A673 (cell line): ENCODE results near the gene THSD4. TPM values are rescaled to one million over a fixed set of nuclear protein-coding genes. Genes with fewer than 3 reads are reported as not detected.

ENCODE experiments used
- BruUV-seq: library from RNA; stranded (reverse); fragments of 400-500 nt; replicated peaks from 2 replicates; lab custom pipeline; 2021; lab: Mats Ljungman, UMichigan
- CTCF ChIA-PET: fragments of 300-600 bp; sonication (Branson Sonifier 250); formaldehyde crosslinking; loops from one replicate; lab custom pipeline; 2022; ENCODE audit warnings: antibody characterized with exemption; lab: Charles Lee
- POLR2A ChIA-PET: fragments of 300-600 bp; sonication (Branson Sonifier 250); formaldehyde crosslinking; loops from one replicate; lab custom pipeline; 2022; ENCODE audit warnings: antibody characterized with exemption; ENCODE audit not compliant: low non-redundant PET; lab: Charles Lee
- DNase-seq: peaks from one replicate; pipeline ENCODE4 v3.0.0-alpha.2; 2015; ENCODE audit warnings: low spot score
- H3K27ac ChIP-seq: fragments of 200-600 bp; sonication (generic); 2 replicates; pipeline ENCODE4 v1.5.1; 2016; ENCODE audit warnings: mixed run types, low read depth, mild to moderate bottlenecking, mixed read lengths, antibody characterized with exemption, low read length; ENCODE audit not compliant: poor library complexity, severe bottlenecking
- H3K27me3 ChIP-seq: fragments of 200-600 bp; sonication (generic); replicated peaks from 2 replicates; pipeline ENCODE4 v1.6.1; 2017; ENCODE audit warnings: mixed run types, low read depth, mild to moderate bottlenecking, mixed read lengths, antibody characterized with exemption, low read length; ENCODE audit not compliant: insufficient read depth, poor library complexity
- H3K36me3 ChIP-seq: fragments of 200-600 bp; sonication (generic); 2 replicates; pipeline ENCODE4 v1.6.1; 2016; ENCODE audit warnings: mixed run types, mild to moderate bottlenecking, mixed read lengths, antibody characterized with exemption, low read length; ENCODE audit not compliant: insufficient read depth, poor library complexity, severe bottlenecking
- H3K4me1 ChIP-seq: fragments of 200-600 bp; sonication (generic); 2 replicates; pipeline ENCODE4 v1.6.1; 2017; ENCODE audit warnings: mixed run types, mild to moderate bottlenecking, mixed read lengths, antibody characterized with exemption, low read length; ENCODE audit not compliant: insufficient read depth, poor library complexity, severe bottlenecking
- H3K4me3 ChIP-seq: fragments of 200-600 bp; sonication (generic); 2 replicates; pipeline ENCODE4 v1.5.1; 2016; ENCODE audit warnings: low read depth, mixed run types, mild to moderate bottlenecking, mixed read lengths, low read length; ENCODE audit not compliant: poor library complexity, severe bottlenecking
- H3K9me3 ChIP-seq: fragments of 200-600 bp; sonication (generic); 2 replicates; pipeline ENCODE4 v1.6.1; 2016; ENCODE audit warnings: mixed run types, low read depth, mild to moderate bottlenecking, mixed read lengths, antibody characterized with exemption, low read length; ENCODE audit not compliant: poor library complexity, severe bottlenecking
- CTCF ChIP-seq: fragments of 300-800, 200-600 bp; sonication (generic); conservative IDR thresholded peaks from 2 replicates; pipeline ENCODE4 v1.5.1; 2017; ENCODE audit warnings: low read depth, mild to moderate bottlenecking, antibody characterized with exemption, low read length, moderate library complexity, mixed read lengths
- EZH2 ChIP-seq: fragments of 200-600 bp; sonication (generic); IDR thresholded peaks from 2 replicates; pipeline ENCODE4 v1.6.1; 2017; ENCODE audit warnings: borderline replicate concordance, low read depth, mild to moderate bottlenecking, mixed read lengths, antibody characterized with exemption, low read length; ENCODE audit not compliant: poor library complexity, severe bottlenecking
- intact Hi-C: fragments of 100-400 bp; cut with micrococcal nuclease; formaldehyde crosslinking; loops from one replicate; pipeline ENCODE4 v1.10.0; 2022; ENCODE audit not compliant: unreplicated experiment
- total RNA-seq: library from RNA; stranded (reverse); gene quantifications from 2 replicates; pipeline ENCODE4 v1.2.3, GENCODE V29; 2021

The THSD4 gene
- total RNA-seq, 1 experiment from 2014 or later, result 2.4 TPM

DNA sequence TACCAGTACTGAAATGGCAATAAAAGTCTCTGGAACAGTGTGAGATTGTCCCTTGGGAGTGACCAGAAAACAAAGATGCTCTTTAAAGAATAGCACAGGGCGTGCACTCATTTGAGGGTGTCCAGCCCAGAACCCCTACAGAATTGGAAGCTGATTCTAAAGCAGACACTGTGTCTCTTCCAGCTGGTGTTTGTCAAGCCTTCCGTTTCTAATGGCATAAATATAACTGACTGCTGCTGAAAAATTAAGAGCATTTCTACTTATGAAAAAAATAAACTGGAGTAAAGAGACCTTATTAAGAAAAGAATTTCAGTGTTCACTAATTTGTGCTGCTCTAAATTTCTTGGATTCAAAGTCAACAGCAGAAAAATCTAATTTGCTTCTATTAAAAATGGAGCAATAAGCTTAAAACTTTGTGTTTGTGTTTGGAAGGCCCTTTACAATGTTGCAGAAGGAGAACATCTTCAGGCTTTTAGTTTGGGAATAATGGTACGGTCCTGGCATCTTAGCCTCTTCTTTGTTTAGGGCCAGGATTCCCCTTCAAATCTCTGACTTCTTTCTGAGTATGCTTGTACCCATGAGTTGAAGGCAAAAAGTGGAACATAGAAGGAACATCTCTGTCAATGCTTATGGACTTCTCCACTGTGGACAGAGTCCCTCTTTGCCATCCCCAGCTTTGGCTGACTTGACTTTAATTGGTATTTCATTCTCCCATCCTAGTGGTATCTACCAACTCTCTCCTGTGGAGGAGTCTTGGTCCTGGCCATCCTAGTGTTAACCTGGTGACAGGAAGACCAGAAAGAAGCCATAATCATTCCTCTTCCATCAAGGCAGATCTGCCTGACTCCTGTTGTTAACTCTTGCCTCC is 65.9 kb downstream of the THSD4 start:
- Histone ChIP-seq H3K9me3 (no peaks in the 10 kb centered on the region), H3K27me3 (no peaks in the 10 kb centered on the region), H3K27ac (no peak overlapping the region), H3K4me1 (no peaks in the 10 kb centered on the region), H3K36me3 (no peaks in the 10 kb centered on the region), H3K4me3 (no peak overlapping the region)
- POLR2A ChIA-PET, result no interaction called here
- no TSS peak for BruUV-seq
- CTCF ChIA-PET, result no interaction called here
- TF ChIP-seq CTCF, result no peak
- TF ChIP-seq EZH2, result no peak
- intact Hi-C loops, result no loop called here
- DNase-seq, result no peak

DNA sequence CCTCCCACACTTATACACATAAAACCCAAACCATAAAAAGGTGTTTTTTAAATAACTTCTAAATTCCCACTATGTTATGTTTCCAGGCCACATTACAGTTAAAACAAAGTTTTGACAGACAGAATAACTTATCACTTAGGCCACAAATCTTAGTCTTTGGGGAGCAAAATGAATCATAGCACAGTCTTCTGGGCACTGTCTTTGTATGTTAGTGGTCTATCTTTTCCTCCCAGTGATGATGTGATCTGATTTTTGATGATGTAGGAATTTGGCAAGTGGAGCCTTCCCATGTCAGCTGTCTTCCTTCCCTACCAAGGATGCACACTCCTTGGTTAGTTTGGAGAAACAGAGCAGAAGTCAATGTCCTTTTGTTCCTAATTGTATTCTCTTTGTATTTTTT is 67.3 kb downstream of the THSD4 start:
- H3K27ac ChIP-seq, result no peak overlapping the region
- TF ChIP-seq CTCF, result no peak
- no peak for TF ChIP-seq EZH2
- H3K9me3 ChIP-seq, result no peaks in the 10 kb centered on the region
- intact Hi-C loops, result no loop called here
- no peaks in the 10 kb centered on the region for H3K27me3 ChIP-seq
- DNase-seq, result no peak
- H3K36me3 ChIP-seq, result no peaks in the 10 kb centered on the region
- no TSS peak for BruUV-seq
- ChIA-PET CTCF (no interaction called here), POLR2A (no interaction called here)
- peaks cover 4% of the 10 kb centered on the region for H3K4me1 ChIP-seq
- H3K4me3 ChIP-seq, result no peak overlapping the region

DNA sequence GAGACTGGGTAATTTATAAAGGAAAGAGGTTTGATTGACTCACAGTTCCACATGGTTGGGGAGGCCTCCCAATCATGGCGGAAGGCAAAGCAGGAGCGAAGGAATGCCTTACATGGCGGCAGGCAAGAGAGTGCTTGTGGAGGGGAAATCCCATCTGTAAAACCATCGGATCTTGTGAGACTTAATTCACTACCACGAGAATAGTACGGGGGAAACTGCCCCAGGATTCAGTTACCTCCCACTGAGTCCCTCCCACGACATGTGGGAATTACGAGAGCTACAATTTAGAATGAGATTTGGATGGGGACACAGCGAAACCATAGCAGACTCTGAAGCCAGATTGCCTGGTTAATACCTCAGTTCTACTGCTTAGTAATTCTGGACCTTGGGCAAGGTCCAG is 67.8 kb downstream of the THSD4 start:
- DNase-seq, result no peak
- H3K4me3 ChIP-seq, result no peak overlapping the region
- no peaks in the 10 kb centered on the region for H3K36me3 ChIP-seq
- no peaks in the 10 kb centered on the region for H3K9me3 ChIP-seq
- H3K27me3 ChIP-seq, result no peaks in the 10 kb centered on the region
- CTCF ChIA-PET, result no interaction called here
- TF ChIP-seq CTCF (no peak), EZH2 (no peak)
- BruUV-seq, result no TSS peak
- intact Hi-C loops, result no loop called here
- H3K27ac ChIP-seq, result no peak overlapping the region
- H3K4me1 ChIP-seq, result peaks cover 9% of the 10 kb centered on the region
- POLR2A ChIA-PET, result no interaction called here
